Neutrophil (primary cell): ENCODE results near the gene WNK1.

Experiments used
- H3K27ac ChIP-seq: fragments of 200-600 bp; sonication (generic); 2 replicates; pipeline ENCODE4 v1.5.1; 2016; ENCODE audit warnings: mild to moderate bottlenecking, moderate library complexity
- H3K27me3 ChIP-seq: fragments of 200-600 bp; sonication (generic); 2 replicates; pipeline ENCODE4 v1.6.0; 2016; ENCODE audit warnings: mild to moderate bottlenecking
- H3K36me3 ChIP-seq: fragments of 200-600 bp; sonication (generic); 2 replicates; pipeline ENCODE4 v1.5.1; 2017
- H3K4me1 ChIP-seq, 2 experiments: fragments of 200-600 bp in 1 of 2; sonication (generic) in 1 of 2; 1 replicate in 1 of 2; 2 replicates in 1 of 2; pipeline versions ENCODE4 v1.5.1 to v1.6.1; 2013 to 2016; ENCODE audit warnings: low read depth in 1 of 2, low read length in 1 of 2, mild to moderate bottlenecking in 1 of 2, moderate library complexity in 1 of 2; ENCODE audit not compliant: control insufficient read depth in 1 of 2, insufficient read depth in 1 of 2
- H3K4me3 ChIP-seq, 2 experiments: fragments of 200-600 bp in 1 of 2; sonication (generic) in 1 of 2; 1 replicate in 1 of 2; 2 replicates in 1 of 2; pipeline ENCODE4 v1.5.1; 2013 to 2016; ENCODE audit warnings: low read depth in 1 of 2, low read length in 1 of 2, mild to moderate bottlenecking in 1 of 2, moderate library complexity in 1 of 2
- H3K9me3 ChIP-seq: fragments of 200-600 bp; sonication (generic); 2 replicates; pipeline ENCODE4 v1.5.1; 2016
- CTCF ChIP-seq: fragments of 200-600 bp; sonication (generic); IDR thresholded peaks from 2 replicates; pipeline ENCODE4 v1.5.1; 2016; ENCODE audit warnings: antibody characterized with exemption

WNK1 gene

GRCh38 chr12:912466-913235 is 160.3 kb downstream of the WNK1 start:
- Histone ChIP-seq H3K27ac (peak overlapping the region; percentile 8), H3K4me1 (peaks cover 4 to 27% of the 10 kb centered on the region in 2 experiments), H3K36me3 (peaks cover 65% of the 10 kb centered on the region)

GRCh38 chr12:913919-914698 is 161.7 kb downstream of the WNK1 start:
- Histone ChIP-seq H3K4me3 (no peak overlapping the region), H3K9me3 (no peaks in the 10 kb centered on the region), H3K36me3 (peaks cover 51% of the 10 kb centered on the region), H3K27me3 (no peaks in the 10 kb centered on the region), H3K27ac (peak overlapping the region; percentile 62), H3K4me1 (peaks cover 4 to 27% of the 10 kb centered on the region in 2 experiments)
- TF ChIP-seq CTCF = no peak

More at GRCh38 chr12:912466-913235, 160.3 kb downstream of the WNK1 start:
- Histone ChIP-seq H3K9me3 (no peaks in the 10 kb centered on the region), H3K27me3 (no peaks in the 10 kb centered on the region), H3K4me3 (no peak overlapping the region)
- no peak for TF ChIP-seq CTCF

DNA sequence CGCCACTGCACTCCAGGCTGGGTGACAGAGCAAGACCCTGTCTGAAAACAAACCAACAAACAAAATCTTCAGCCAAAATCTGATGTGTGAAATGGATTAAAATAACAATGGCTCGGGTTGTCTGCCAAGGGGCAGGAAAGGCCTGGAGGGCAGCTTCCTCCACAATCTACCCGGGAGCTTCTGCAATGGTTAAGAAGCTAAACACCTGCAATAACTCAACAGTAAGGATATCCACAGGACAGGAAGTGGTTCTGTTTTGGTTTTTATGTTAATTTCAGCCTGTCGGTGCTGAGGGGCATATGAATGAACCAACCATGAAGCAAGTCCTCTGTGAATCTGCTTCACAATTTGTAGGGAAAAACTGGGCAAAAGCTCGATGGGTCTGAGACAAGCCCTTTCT is 162.7 kb downstream of the WNK1 start:
- no peak for TF ChIP-seq CTCF
- H3K9me3 ChIP-seq = no peaks in the 10 kb centered on the region
- no peak overlapping the region for H3K4me3 ChIP-seq
- H3K27ac ChIP-seq = peak overlapping the region; percentile 62
- H3K4me1 ChIP-seq = peaks cover 4 to 27% of the 10 kb centered on the region in 2 experiments
- peaks cover 41% of the 10 kb centered on the region for H3K36me3 ChIP-seq
- H3K27me3 ChIP-seq = no peaks in the 10 kb centered on the region

- peak overlapping the region; percentile 26 for H3K27ac ChIP-seq
- no peak overlapping the region for H3K4me3 ChIP-seq
- H3K9me3 ChIP-seq = no peaks in the 10 kb centered on the region
- H3K27me3 ChIP-seq = no peaks in the 10 kb centered on the region
- peaks cover 4 to 23% of the 10 kb centered on the region in 2 experiments for H3K4me1 ChIP-seq
- no peak for TF ChIP-seq CTCF
- peaks cover 33% of the 10 kb centered on the region for H3K36me3 ChIP-seq
Measured at GRCh38 chr12:916240-916639, 163.9 kb downstream of the WNK1 start.

DNA sequence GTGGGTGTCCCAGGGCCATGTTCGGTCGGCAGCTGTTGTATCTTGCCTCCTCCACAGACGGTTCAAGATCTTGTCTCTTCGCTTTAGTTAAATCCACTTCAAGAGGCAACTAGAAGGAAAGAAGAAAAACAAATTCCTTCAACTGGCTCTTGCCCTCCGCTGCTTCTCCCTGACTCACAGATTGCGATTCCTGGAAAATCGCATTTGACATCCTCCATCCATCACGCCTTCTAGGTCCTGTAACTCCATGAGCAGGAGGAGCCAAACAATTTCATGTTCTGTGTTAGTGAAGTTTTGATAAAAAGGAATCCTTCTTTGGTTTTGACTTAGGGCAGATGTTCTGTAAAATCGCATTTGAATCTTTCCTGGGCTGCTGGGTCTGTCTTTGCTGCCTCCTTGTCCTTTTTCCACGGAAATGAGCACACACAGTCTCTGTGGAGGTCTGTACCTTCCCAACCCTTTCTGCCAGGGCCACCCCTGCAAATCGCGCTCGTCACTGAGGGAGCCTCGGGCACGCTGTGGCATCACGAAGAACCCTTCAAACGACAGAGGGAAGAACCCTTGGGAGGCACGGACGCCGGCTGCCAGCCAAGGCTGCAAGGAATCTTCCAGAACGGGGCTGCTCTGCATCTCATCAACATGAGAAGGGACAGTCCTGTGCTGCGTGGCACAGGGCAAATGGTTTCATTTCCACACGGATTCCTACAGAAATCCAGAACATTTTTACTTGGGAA is 164.5 kb downstream of the WNK1 start:
- H3K4me3 ChIP-seq = no peak overlapping the region
- peaks cover 4 to 16% of the 10 kb centered on the region in 2 experiments for H3K4me1 ChIP-seq
- no peak for TF ChIP-seq CTCF
- no peaks in the 10 kb centered on the region for H3K27me3 ChIP-seq
- H3K27ac ChIP-seq = no peak overlapping the region
- H3K36me3 ChIP-seq = peaks cover 33% of the 10 kb centered on the region
- no peaks in the 10 kb centered on the region for H3K9me3 ChIP-seq
